GM12873 (cell line): ENCODE results near the gene REEP6.

ENCODE experiments used
- CTCF ChIP-seq: IDR thresholded peaks from 2 replicates; pipeline ENCODE4 v1.5.1; 2012; ENCODE audit warnings: low read depth, mild to moderate bottlenecking, moderate library complexity, low read length, control low read depth; ENCODE audit not compliant: insufficient read depth; ENCODE audit errors: missing control alignments

REEP6 gene

GRCh38 chr19:1524972-1525325, 34.0 kb downstream of the REEP6 start:
- no peak for TF ChIP-seq CTCF

GRCh38 chr19:1525343-1525742, 34.4 kb downstream of the REEP6 start:
- no peak for TF ChIP-seq CTCF

GRCh38 chr19:1526066-1526778, 35.2 kb downstream of the REEP6 start:
- TF ChIP-seq CTCF, result no peak

GRCh38 chr19:1526979-1527649, 36.1 kb downstream of the REEP6 start:
- TF ChIP-seq CTCF, result no peak

DNA sequence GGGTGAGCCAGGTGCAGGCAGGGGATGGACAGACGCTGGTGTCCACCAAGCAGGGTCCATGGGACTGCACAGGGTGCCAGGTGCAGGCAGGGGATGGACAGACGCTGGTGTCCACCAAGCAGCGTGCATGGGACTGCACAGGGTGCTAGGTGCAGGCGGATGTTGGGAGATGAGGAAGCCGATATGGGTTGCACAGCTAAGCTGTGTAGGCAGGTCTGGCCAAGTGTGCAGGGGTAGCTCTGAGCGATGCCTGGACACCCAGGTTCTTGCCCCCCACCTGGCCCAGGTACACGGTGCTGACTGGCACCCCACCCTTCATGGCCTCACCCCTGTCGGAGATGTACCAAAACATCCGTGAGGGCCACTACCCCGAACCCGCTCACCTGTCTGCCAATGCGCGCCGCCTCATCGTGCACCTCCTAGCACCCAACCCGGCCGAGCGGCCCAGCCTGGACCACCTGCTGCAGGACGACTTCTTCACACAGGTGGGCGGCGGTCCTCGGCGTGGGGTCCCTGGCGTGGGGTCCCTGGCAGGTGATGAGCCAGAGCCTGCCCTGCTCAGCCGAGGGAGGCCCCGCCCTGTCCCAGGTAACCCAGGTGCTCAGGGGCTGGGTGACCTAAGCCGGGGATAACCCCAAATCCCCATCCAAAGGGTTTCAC, 36.8 kb downstream of the REEP6 start:
- no peak for TF ChIP-seq CTCF

- TF ChIP-seq CTCF, result no peak
These were observed 37.8 kb downstream of the REEP6 start for GRCh38 chr19:1528596-1529429.

- TF ChIP-seq CTCF, result no peak
These were observed 38.4 kb downstream of the REEP6 start for GRCh38 chr19:1529430-1529816.
